ENCODE measurements around the gene STEAP3.

STEAP3 gene

GRCh38 chr2:119228964-119229363, 5.3 kb downstream of the STEAP3 start:
- DNase-seq: no peak

GRCh38 chr2:119229716-119230115, 6.1 kb downstream of the STEAP3 start:
- DNase-seq: no peak

DNA sequence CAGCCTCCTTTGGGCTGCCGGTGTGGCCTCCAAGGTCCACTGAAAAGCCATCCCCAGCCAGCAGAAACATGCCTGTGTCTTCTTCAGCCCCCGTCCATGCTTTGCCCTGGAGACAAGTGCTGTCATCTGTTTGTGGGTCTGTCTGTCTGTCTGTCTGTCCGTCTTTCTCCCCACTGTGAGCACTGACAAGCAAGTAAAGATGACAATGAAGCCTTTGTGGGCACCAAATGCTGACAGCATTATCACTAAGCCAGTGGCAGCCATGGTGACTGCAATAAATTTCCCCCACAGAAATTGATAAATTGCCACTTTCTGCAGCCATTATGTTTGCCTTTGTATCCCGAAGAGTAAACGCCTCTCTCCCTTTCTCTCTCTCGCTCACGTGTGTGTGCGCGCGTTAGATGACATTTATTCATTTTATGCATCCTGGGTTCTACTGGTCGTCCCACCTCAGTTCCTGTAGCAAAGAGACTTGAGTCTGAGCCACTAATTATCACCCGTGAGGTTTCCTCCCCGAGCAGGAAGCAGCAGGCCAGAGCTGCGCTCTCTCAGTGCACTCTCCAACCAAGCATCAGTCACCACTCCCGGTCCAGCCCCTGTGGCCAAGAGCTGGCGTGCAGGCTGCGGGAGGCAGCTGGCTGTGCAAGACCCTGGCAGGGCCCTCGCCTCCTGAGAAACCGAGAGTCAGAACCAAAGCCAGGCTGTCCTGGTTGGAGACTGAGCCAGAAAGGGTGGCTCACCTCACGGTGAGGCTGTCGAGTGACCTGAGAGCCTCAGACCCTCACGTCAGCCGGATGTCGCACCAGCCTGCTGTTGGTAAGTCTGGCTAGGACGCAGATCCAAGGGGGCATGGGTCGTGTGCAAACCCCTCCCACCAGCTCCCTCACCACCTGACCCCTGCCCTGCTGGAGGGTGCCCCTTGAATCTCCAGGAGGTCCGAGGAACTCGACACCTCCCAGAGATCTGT, 6.9 kb downstream of the STEAP3 start:
- no peak for DNase-seq

DNA sequence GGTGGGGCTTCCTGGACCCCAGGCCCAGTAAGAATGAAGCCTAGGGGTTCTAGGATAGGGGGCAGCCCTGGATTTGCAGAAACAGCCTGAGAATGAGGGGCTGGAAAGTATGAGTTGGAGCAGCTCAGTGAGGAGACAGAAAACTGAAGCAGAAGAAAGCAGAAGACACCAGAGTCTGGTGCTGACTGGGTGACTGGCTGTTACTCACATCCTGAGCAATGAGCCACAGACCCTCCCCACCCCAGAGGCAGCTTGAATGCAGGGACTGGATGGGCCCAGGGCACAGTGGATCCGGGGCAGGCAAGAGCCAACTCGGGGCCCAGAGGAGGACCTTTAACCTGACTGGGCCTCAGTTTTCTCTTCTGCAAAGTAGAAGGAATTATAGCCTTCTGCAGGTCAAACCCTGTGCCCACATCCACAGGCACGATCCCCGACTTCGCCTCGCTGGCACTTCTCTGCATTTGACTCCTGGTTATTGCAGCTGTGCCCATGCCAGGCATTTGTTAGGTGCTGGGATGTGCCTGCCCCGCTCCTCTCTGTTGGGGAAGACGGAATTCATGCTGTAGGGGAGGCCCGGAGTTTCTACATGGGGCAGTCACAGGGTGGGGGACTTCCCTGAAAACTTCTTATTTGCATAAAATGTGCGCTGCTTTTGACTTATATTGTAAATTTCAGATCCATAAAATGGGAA, 8.5 kb downstream of the STEAP3 start:
- DNase-seq: peak in 1 of 2 experiments; percentile 26

DNA sequence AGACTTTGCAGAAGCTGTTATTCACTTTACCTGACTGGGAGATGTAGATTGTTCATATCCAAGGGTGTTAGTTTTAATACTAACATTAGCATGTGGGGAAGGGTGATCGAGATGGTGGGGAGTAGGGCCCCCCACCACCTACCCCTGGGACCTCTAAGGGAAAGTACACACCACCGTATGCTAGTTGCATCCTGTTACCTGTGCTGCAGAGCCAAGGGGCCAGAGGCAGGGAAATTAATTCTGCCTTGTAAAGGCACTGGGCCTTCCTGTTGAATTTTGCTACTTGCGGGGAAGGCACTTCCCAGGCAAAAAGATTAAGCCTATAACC, 9.0 kb downstream of the STEAP3 start:
- DNase-seq: no peak

GRCh38 chr2:119233326-119234020, 9.8 kb downstream of the STEAP3 start:
- DNase-seq: no peak

DNA sequence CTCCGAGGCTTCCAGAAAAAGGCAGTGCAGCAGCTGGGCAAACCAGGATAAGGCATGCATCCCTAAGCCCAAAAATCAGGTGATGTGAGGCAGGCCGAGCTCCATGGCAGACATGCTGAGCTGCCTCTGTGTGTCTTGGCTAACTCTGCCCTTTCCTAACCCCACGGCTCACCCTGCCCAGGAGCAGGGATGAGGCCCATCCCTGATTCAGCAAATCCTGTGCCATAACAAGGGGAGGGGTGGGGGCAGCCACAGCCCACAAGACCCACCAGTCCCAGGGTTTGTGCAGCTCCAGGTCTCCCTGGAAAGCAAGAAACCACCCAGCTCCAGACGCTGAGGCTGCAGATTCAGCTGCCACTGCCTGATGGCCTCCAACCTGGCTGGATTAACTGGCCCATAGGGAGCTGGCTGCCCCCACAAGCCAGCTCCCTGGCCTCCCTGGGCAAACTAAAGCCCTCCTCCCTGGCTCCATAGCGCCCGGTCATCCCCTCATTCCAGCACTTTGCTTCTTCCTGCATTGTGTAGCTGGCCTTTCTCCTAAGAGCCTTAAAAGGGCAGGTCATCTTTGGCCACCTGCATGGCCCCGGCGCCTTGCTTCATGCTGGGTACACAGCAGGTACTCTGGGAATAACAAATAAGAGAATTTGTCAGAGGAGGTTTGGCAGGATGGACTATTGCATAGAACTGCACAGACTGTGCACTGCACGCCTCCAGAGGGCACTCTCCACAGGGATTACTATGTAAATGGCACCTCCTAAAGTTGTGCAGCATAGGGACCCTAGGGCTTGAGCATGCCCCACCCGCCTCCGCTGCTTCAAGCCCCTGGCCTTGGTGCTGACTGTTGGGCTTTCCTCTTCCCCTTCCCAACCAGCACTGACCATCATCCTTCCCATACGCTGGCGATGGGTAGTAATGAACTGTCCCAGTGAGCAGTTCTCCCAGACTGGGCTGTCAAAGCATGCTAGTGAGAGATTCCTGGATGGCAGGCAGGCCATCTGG, 10.7 kb downstream of the STEAP3 start:
- no peak for DNase-seq

GRCh38 chr2:119236796-119237195, 13.2 kb downstream of the STEAP3 start:
- DNase-seq: no peak

GRCh38 chr2:119240311-119241204, 16.9 kb downstream of the STEAP3 start:
- DNase-seq: no peak

- no peak for DNase-seq
These were observed 17.5 kb downstream of the STEAP3 start for GRCh38 chr2:119241205-119241532.

- DNase-seq: no peak
These were observed 18.9 kb downstream of the STEAP3 start for GRCh38 chr2:119242276-119243119.

GRCh38 chr2:119243621-119244020, 20.0 kb downstream of the STEAP3 start:
- no peak for DNase-seq

DNA sequence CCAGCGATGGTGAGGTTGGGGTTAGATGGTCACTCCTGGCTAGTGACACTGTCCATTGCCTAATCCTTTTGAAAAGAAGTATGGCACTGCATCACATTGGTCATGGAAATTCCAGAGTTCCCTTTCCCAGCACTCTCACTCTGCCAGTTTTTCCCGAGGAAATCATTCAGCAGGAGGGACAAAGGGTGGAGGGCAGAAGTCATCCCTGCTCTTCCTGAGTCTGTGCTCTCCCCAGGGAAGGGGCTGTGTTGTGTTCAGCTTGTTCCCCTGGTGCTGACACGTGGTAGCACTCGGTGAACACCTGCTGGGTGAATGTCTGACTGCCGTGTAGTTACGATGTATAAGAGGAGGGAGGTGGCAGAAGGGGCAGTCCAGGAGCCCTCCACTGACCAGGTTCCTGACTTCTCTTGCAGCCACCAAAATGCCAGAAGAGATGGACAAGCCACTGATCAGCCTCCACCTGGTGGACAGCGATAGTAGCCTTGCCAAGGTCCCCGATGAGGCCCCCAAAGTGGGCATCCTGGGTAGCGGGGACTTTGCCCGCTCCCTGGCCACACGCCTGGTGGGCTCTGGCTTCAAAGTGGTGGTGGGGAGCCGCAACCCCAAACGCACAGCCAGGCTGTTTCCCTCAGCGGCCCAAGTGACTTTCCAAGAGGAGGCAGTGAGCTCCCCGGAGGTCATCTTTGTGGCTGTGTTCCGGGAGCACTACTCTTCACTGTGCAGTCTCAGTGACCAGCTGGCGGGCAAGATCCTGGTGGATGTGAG, 21.6 kb downstream of the STEAP3 start:
- no peak for DNase-seq

- no peak for DNase-seq
These were observed 22.2 kb downstream of the STEAP3 start for GRCh38 chr2:119245841-119246230.

DNA sequence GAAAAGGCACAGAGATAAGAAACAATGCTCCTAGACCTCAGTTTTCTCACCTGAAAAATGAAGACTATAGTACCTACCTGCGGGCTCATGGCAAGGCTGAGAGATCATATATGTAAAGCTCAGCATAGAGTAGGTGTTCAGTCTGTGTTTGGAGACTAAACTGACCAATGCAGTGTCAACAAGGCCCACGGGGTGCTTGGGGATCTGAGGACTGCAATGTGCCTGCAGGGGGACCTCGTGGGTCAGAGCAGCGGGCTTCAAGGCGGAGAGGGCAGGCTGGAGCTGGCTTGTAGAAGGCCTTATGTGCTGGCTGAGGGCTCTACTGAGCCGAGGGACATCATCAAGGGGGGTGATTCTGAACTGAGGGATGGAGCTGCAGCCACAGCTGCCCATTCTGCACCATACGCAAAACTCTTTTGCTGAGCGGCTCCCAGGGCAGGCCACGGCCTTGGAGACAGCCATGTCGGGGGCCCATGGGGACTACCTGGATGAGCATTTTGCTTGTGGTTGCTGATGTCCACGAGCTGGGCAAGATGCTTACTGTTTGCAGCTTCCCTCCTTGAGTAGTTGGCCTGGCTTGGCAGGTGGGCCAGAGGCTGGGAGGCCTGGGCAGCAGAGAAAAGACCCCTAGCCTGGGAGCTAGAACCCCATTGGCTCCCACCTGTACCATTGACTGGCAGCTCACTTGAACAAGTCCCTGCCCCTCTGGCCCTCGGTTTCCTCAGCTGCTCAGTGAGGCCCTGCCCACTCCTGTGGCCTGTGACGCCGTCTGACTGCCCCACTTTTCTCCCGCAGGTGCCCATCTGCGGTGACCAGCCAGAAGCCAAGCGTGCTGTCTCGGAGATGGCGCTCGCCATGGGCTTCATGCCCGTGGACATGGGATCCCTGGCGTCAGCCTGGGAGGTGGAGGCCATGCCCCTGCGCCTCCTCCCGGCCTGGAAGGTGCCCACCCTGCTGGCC, 23.5 kb downstream of the STEAP3 start:
- DNase-seq: no peak

- DNase-seq: no peak
These were observed 24.2 kb downstream of the STEAP3 start for GRCh38 chr2:119247844-119248271.

DNA sequence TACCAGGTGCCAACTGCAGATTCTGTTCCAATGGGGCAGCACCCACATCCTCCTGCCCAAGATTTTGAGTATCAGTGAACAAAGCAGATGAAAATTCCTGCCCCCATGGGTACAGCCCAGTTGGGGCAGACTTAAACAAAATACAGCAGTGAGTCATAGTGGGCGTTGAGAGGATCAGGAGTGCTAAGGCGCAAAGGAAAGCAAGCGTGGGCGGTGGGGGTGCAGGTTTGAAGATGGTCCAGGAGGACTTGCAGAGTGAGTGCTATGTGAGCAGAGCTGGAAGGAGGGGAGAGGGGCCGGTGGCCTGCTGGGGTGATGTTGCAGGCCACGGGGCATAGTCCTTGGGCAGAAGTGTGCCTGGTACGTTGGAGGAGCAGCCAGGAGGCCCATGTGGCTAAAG, 24.7 kb downstream of the STEAP3 start:
- DNase-seq: no peak

DNA sequence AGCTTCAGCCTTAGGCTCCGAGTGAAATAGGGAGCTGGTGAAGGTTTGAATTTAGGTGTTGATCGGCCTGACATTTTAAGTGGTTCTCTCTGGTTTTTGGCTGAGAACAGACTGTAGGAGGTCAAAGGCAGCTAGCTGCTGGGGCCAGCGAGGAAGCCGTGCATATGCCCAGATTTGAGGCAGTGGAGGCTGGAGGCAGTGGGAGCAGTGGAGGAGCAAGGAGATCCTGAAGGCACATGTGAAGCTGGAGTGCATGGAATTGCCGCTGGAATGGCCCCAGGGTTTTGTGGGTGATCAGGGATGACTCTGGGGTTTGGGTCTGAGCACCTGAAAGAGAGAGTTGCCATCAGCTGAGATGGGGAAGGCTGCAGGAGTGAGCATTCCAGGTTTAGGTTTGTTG, 25.1 kb downstream of the STEAP3 start:
- DNase-seq: no peak
